Nephron (organoid): ENCODE data around the gene NCSTN.

ENCODE experiments used
- H3K27ac Mint-ChIP-seq, 3 experiments: 2 replicates each; pipeline ENCODE4 v1.8.0; 2020; ENCODE audit warnings: mixed read lengths in 3 of 3, mild to moderate bottlenecking in 2 of 3, moderate library complexity in 1 of 3
- H3K27me3 Mint-ChIP-seq: 2 replicates; pipeline ENCODE4 v1.8.0; 2021; ENCODE audit warnings: low read depth, mild to moderate bottlenecking, moderate library complexity, mixed read lengths
- H3K36me3 Mint-ChIP-seq: 2 replicates; pipeline ENCODE4 v1.8.0; 2020; ENCODE audit warnings: low read depth, mixed read lengths
- H3K4me1 Mint-ChIP-seq: 2 replicates; pipeline ENCODE4 v1.8.0; 2020; ENCODE audit warnings: mixed read lengths
- H3K4me3 Mint-ChIP-seq, 3 experiments: 2 replicates each; pipeline ENCODE4 v1.8.0; 2020; ENCODE audit warnings: mild to moderate bottlenecking in 3 of 3, mixed read lengths in 3 of 3, moderate library complexity in 2 of 3
- H3K9me3 Mint-ChIP-seq: 2 replicates; pipeline ENCODE4 v1.8.0; 2020; ENCODE audit warnings: mixed read lengths
- TF ChIP-seq, protein P1 (sequence below), 3 experiments: fragments of 200-600 bp; sonication (generic); IDR thresholded peaks; one replicate each; pipeline ENCODE4 v1.5.0; 2021; ENCODE audit warnings: antibody characterized with exemption in 3 of 3; ENCODE audit not compliant: unreplicated experiment in 3 of 3

NCSTN gene

DNA sequence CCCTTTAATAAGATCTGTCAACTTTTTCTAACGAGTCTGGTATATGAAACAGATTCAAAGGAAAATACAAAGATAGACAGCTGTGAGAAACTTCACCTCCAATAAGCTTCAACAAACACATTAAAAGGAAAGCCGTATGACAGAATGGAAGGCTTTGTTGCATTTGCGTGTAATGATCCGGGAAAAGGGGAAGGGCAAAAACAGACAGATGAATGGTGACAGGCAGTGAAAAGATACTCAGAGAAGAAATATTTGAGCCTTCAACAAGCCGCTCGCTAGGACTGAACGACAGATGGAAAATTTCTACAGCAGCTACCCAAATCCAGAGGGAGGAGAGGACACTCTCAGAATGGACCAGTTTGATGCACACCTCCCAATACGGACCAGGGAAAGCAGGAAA, 15.0 kb upstream of the NCSTN start:
- TF ChIP-seq, protein P1, sequence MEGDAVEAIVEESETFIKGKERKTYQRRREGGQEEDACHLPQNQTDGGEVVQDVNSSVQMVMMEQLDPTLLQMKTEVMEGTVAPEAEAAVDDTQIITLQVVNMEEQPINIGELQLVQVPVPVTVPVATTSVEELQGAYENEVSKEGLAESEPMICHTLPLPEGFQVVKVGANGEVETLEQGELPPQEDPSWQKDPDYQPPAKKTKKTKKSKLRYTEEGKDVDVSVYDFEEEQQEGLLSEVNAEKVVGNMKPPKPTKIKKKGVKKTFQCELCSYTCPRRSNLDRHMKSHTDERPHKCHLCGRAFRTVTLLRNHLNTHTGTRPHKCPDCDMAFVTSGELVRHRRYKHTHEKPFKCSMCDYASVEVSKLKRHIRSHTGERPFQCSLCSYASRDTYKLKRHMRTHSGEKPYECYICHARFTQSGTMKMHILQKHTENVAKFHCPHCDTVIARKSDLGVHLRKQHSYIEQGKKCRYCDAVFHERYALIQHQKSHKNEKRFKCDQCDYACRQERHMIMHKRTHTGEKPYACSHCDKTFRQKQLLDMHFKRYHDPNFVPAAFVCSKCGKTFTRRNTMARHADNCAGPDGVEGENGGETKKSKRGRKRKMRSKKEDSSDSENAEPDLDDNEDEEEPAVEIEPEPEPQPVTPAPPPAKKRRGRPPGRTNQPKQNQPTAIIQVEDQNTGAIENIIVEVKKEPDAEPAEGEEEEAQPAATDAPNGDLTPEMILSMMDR (IDR thresholded peaks at IDR 0.05; ENCODE audit: unreplicated experiment in 3 of 3) = no peak
- Mint-ChIP-seq H3K4me1 (peaks cover 11% of the 10 kb centered on the region), H3K27me3 (no peaks in the 10 kb centered on the region), H3K4me3 (no peak overlapping the region), H3K36me3 (peaks cover 69% of the 10 kb centered on the region), H3K9me3 (no peaks in the 10 kb centered on the region), H3K27ac (no peak overlapping the region)

DNA sequence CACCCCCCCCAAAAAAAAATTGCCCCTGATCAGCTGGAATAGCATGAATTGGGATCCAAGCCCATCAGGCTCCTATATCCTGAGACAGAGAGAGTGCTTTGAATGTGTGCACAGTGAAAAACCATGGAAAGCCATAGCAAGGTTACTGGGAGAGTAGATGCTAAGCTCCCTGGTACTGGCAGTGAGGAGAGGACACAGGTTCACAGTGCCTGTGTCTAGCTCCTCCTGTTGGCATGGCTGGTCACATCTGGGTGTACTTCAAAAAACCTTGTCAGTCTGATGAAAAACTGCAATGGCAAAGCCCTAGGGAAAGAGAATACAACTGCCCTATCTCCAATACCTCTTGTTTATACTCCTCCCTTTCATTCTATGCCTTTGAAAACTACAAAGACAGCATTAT, 13.1 kb upstream of the NCSTN start:
- Mint-ChIP-seq H3K9me3 (no peaks in the 10 kb centered on the region), H3K4me3 (no peak overlapping the region), H3K36me3 (peaks cover 66% of the 10 kb centered on the region), H3K27me3 (no peaks in the 10 kb centered on the region), H3K27ac (no peak overlapping the region), H3K4me1 (peaks cover 11% of the 10 kb centered on the region)
- TF ChIP-seq, protein P1 (IDR thresholded peaks at IDR 0.05; ENCODE audit: unreplicated experiment in 3 of 3) = no peak

DNA sequence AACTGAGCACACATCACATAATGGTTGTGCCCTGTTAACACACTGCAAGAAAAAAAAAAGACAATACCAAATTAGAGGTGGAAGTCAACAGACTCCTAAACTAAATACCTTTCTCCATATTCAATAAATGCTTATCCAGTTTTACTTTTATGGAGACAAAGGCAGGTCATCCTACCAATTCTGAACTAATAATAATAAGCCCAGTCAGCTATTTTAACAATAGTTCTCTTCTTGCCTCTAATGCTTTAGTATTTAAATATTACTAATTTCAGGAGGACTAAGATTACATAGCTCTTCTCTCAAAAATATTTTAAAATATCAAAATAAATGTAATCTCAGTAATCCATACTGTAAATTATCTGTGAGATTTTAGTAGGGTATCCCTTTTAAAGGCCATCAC, 10.7 kb upstream of the NCSTN start:
- no peak overlapping the region for H3K27ac Mint-ChIP-seq
- peaks cover 6% of the 10 kb centered on the region for H3K4me1 Mint-ChIP-seq
- H3K4me3 Mint-ChIP-seq = no peak overlapping the region
- no peaks in the 10 kb centered on the region for H3K27me3 Mint-ChIP-seq
- no peaks in the 10 kb centered on the region for H3K9me3 Mint-ChIP-seq
- peaks cover 64% of the 10 kb centered on the region for H3K36me3 Mint-ChIP-seq
- TF ChIP-seq, protein P1 (IDR thresholded peaks at IDR 0.05; ENCODE audit: unreplicated experiment in 3 of 3) = no peak

DNA sequence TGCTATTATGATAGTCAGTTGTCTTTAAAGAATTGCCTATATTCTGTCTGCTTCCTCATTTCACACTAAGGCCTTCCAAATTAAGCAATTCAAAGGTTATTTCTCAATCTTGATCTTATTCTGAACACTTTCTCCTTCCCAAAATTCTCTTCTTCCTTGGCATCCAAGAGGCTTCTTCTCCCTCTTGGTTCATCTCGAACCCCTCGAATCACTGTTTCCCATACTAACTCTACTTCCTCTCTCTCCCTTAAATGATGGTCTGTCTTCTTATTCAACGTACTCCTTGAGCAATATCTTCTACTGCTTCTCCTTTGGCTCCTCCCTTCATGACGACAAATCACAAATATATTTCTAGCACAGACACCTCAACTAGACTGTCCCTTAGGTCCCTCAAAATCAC, 4.6 kb upstream of the NCSTN start:
- H3K4me3 Mint-ChIP-seq = no peak overlapping the region

DNA sequence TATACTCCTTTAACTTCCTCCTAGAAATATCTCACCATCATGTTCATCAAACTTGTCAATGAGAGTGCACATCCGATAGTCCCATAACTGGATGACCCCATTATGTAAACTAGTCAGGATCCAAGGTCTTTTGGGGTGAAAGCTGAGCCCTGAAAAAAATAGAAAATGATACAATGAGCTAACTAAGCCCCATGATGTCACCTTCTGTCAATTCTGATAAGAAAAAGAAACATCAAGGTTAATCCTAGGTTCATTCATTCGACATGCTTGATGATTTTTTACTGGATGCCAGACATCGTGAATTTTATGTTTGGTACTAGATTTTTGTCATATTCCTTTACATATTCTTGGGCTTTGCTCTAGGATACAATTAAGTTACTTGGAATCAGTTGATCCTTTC, 3.0 kb upstream of the NCSTN start:
- Mint-ChIP-seq H3K9me3 (no peaks in the 10 kb centered on the region), H3K36me3 (peaks cover 38% of the 10 kb centered on the region), H3K4me1 (peaks cover 38% of the 10 kb centered on the region), H3K27me3 (no peaks in the 10 kb centered on the region), H3K27ac (peak overlapping the region in 1 of 3 experiments; percentile 10), H3K4me3 (peak overlapping the region; percentile 24 to 100 (median 98))
- TF ChIP-seq, protein P1 (IDR thresholded peaks at IDR 0.05; ENCODE audit: unreplicated experiment in 3 of 3) = no peak

More for the DNA sequence above, 4.6 kb upstream of the NCSTN start:
- peaks cover 28% of the 10 kb centered on the region for H3K4me1 Mint-ChIP-seq
- no peak overlapping the region for H3K27ac Mint-ChIP-seq
- H3K9me3 Mint-ChIP-seq = no peaks in the 10 kb centered on the region
- H3K36me3 Mint-ChIP-seq = peaks cover 48% of the 10 kb centered on the region
- TF ChIP-seq, protein P1 (IDR thresholded peaks at IDR 0.05; ENCODE audit: unreplicated experiment in 3 of 3) = no peak
- H3K27me3 Mint-ChIP-seq = no peaks in the 10 kb centered on the region

DNA sequence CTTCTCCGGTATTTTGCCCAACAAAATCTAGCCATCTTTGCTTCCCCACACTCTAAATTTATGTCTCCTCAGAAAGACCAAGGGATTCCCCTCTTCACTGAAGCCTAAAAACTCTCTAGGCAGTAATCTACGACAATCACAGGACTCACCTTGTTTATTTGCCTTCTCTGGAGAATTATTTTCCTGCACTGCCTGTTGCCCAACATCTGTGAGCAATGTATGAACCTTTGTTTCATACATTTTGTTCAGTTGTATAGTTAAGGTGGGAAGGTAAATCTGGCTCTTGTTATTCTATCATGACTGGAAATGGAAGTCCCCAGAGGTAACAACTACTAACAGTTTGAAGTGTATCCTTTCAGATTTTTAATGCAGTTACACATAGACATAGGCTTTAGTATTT, 2.3 kb upstream of the NCSTN start:
- peaks cover 38% of the 10 kb centered on the region for H3K4me1 Mint-ChIP-seq
- TF ChIP-seq, protein P1 (IDR thresholded peaks at IDR 0.05; ENCODE audit: unreplicated experiment in 3 of 3) = no peak
- H3K9me3 Mint-ChIP-seq = no peaks in the 10 kb centered on the region
- H3K36me3 Mint-ChIP-seq = peaks cover 35% of the 10 kb centered on the region
- peak overlapping the region in 2 of 3 experiments; percentile 10 for H3K27ac Mint-ChIP-seq
- no peaks in the 10 kb centered on the region for H3K27me3 Mint-ChIP-seq
- peak overlapping the region; percentile 98 to 100 (median 99) for H3K4me3 Mint-ChIP-seq
